GM20000 (cell line): ENCODE measurements around the gene NLRP3.

Experiments used
- DNase-seq: peaks from one replicate; pipeline ENCODE4 v3.0.0; 2012; ENCODE audit warnings: low spot score
- CTCF ChIP-seq: IDR thresholded peaks from 2 replicates; pipeline ENCODE4 v1.5.1; 2012; ENCODE audit warnings: mild to moderate bottlenecking, control low read depth; ENCODE audit errors: extremely low read depth, missing control alignments

The NLRP3 gene

GRCh38 chr1:247496581-247497285 is 80.8 kb downstream of the NLRP3 start:
- TF ChIP-seq CTCF: no peak
- no peak for DNase-seq
